Measurements from ENCODE around the gene TIGD6. TPM values are rescaled to one million over a fixed set of nuclear protein-coding genes. Genes with fewer than 3 reads are reported as not detected.

TIGD6 gene
- total RNA-seq (1 to 10 TPM; 2.9 to 3.2 (median 3.2) TPM), polyA plus RNA-seq (3.2 TPM)
- long read RNA-seq, donor 1, full-length matches to known transcripts: 8 of 11 reads
- long read RNA-seq, donor 1, partial matches to known transcripts: 0 of 11 reads
- long read RNA-seq, donor 1, other reads (novel, unspliced or antisense): 3 of 11 reads
- long read RNA-seq, donor 2, full-length matches to known transcripts: 4 of 4 reads
- long read RNA-seq, donor 2, partial matches to known transcripts: 0 of 4 reads
- long read RNA-seq, donor 2, other reads (novel, unspliced or antisense): 0 of 4 reads
- long read RNA-seq, donor 3, full-length matches to known transcripts: 17 of 17 reads
- long read RNA-seq, donor 3, partial matches to known transcripts: 0 of 17 reads
- long read RNA-seq, donor 3, other reads (novel, unspliced or antisense): 0 of 17 reads
- long read RNA-seq, donor 4, partial matches to known transcripts: 0 of 1 reads
- long read RNA-seq, donor 4, other reads (novel, unspliced or antisense): 1 of 1 reads

GRCh38 chr5:150000256-150000989 lies at the start of gene TIGD6, which contains the start of gene HMGXB3:
TSS of gene TIGD6 (minus strand) at chr5:150000654. CDS start at chr5:149996348, 4,306 bp downstream.
TSS of gene HMGXB3 (plus strand) at chr5:150000739. CDS start at chr5:150004853, 4,114 bp downstream.
- intact Hi-C loops (cut with DNase I): no loop called here

GRCh38 chr5:150046031-150046430 lies 45.6 kb upstream of the TIGD6 start:
- H3K4me1 ChIP-seq (ENCODE audit: control insufficient read depth, insufficient read depth, low read length): peaks cover 9% of the 10 kb centered on the region
- H3K9me3 ChIP-seq (ENCODE audit: control insufficient read depth, low read length): no peaks in the 10 kb centered on the region
- H3K27ac ChIP-seq (ENCODE audit: low read length): no peak overlapping the region

More at GRCh38 chr5:150000256-150000989, at the start of gene TIGD6, which contains the start of gene HMGXB3:
- ATAC-seq: peak; percentile 96 to 98
- peak; percentile 95 to 97 (median 96) for DNase-seq
- Histone ChIP-seq H3K4me1 (ENCODE audit: control insufficient read depth, insufficient read depth, low read length) (peaks cover 7% of the 10 kb centered on the region), H3K27me3 (ENCODE audit: control insufficient read depth, insufficient read depth) (no peaks in the 10 kb centered on the region), H3K27ac (ENCODE audit: low read length) (peak within 1 kb of the TSS; percentile 85), H3K4me3 (ENCODE audit: low read length) (peak within 1 kb of the TSS; percentile 88), H3K9me3 (ENCODE audit: control insufficient read depth, low read length) (no peaks in the 10 kb centered on the region)
- WGBS: under 1% methylated on average over 72 of the region's 72 CpGs

GRCh38 chr5:150045549-150045948 lies 45.1 kb upstream of the TIGD6 start:
- Histone ChIP-seq H3K9me3 (ENCODE audit: control insufficient read depth, low read length) (no peaks in the 10 kb centered on the region), H3K4me3 (ENCODE audit: low read length) (no peak overlapping the region), H3K27me3 (ENCODE audit: control insufficient read depth, insufficient read depth) (no peaks in the 10 kb centered on the region), H3K27ac (ENCODE audit: low read length) (no peak overlapping the region), H3K4me1 (ENCODE audit: control insufficient read depth, insufficient read depth, low read length) (peaks cover 9% of the 10 kb centered on the region)
- no peak for DNase-seq
- 83% methylated on average over 6 of the region's 6 CpGs for WGBS
- intact Hi-C loops (cut with DNase I): no loop called here
- no peak for ATAC-seq

More at GRCh38 chr5:150046031-150046430, 45.6 kb upstream of the TIGD6 start:
- Histone ChIP-seq H3K27me3 (ENCODE audit: control insufficient read depth, insufficient read depth) (no peaks in the 10 kb centered on the region), H3K4me3 (ENCODE audit: low read length) (no peak overlapping the region)
- 94% methylated on average over 6 of the region's 6 CpGs for WGBS
- ATAC-seq (no peak), DNase-seq (no peak)
- intact Hi-C loops (cut with DNase I): no loop called here

- WGBS: 48% methylated on average over 7 of the region's 7 CpGs
- ATAC-seq (peak; percentile 25 to 30), DNase-seq (no peak)
- intact Hi-C loops (cut with DNase I): no loop called here
- Histone ChIP-seq H3K27me3 (ENCODE audit: control insufficient read depth, insufficient read depth) (no peaks in the 10 kb centered on the region), H3K27ac (ENCODE audit: low read length) (no peak overlapping the region), H3K9me3 (ENCODE audit: control insufficient read depth, low read length) (no peaks in the 10 kb centered on the region), H3K4me1 (ENCODE audit: control insufficient read depth, insufficient read depth, low read length) (peaks cover 9% of the 10 kb centered on the region), H3K4me3 (ENCODE audit: low read length) (no peak overlapping the region)
These were observed 44.3 kb upstream of the TIGD6 start for GRCh38 chr5:150044712-150045111.

GRCh38 chr5:150044329-150044681 lies 43.9 kb upstream of the TIGD6 start:
- ATAC-seq (peak in 1 of 2 donors; percentile 39), DNase-seq (no peak)
- Histone ChIP-seq H3K27me3 (ENCODE audit: control insufficient read depth, insufficient read depth) (no peaks in the 10 kb centered on the region), H3K27ac (ENCODE audit: low read length) (no peak overlapping the region), H3K4me1 (ENCODE audit: control insufficient read depth, insufficient read depth, low read length) (peaks cover 9% of the 10 kb centered on the region), H3K4me3 (ENCODE audit: low read length) (no peak overlapping the region), H3K9me3 (ENCODE audit: control insufficient read depth, low read length) (no peaks in the 10 kb centered on the region)
- intact Hi-C loops (cut with DNase I): no loop called here

GRCh38 chr5:150043657-150044328 lies 43.3 kb upstream of the TIGD6 start:
- peaks cover 9% of the 10 kb centered on the region for H3K4me1 ChIP-seq (ENCODE audit: control insufficient read depth, insufficient read depth, low read length)
- peak; percentile 34 to 43 for ATAC-seq
- H3K27me3 ChIP-seq (ENCODE audit: control insufficient read depth, insufficient read depth): no peaks in the 10 kb centered on the region

GRCh38 chr5:150042459-150042858 lies 42.0 kb upstream of the TIGD6 start:
- H3K4me3 ChIP-seq (ENCODE audit: low read length): no peak overlapping the region
- no peak for DNase-seq
- 77% methylated on average over 3 of the region's 3 CpGs for WGBS
- intact Hi-C loops (cut with DNase I): no loop called here
- peak in 1 of 2 donors; percentile 20 for ATAC-seq
- H3K9me3 ChIP-seq (ENCODE audit: control insufficient read depth, low read length): no peaks in the 10 kb centered on the region
- no peaks in the 10 kb centered on the region for H3K27me3 ChIP-seq (ENCODE audit: control insufficient read depth, insufficient read depth)
- no peak overlapping the region for H3K27ac ChIP-seq (ENCODE audit: low read length)
- peaks cover 9% of the 10 kb centered on the region for H3K4me1 ChIP-seq (ENCODE audit: control insufficient read depth, insufficient read depth, low read length)

More at GRCh38 chr5:150043657-150044328, 43.3 kb upstream of the TIGD6 start:
- H3K9me3 ChIP-seq (ENCODE audit: control insufficient read depth, low read length): no peaks in the 10 kb centered on the region
- H3K27ac ChIP-seq (ENCODE audit: low read length): no peak overlapping the region
- intact Hi-C loops (cut with DNase I): no loop called here
- H3K4me3 ChIP-seq (ENCODE audit: low read length): no peak overlapping the region
- no peak for DNase-seq
- WGBS: 52% methylated on average over 4 of the region's 4 CpGs

GRCh38 chr5:150038547-150038946 lies 38.1 kb upstream of the TIGD6 start:
- intact Hi-C loops (cut with DNase I): loop anchor here in 1 of 4 donors (10.0 kb wide), 1 partner anchor 186 kb away; no protein-coding TSS in a partner anchor
- H3K27me3 ChIP-seq (ENCODE audit: control insufficient read depth, insufficient read depth): no peaks in the 10 kb centered on the region
- DNase-seq (no peak), ATAC-seq (no peak)
- H3K4me3 ChIP-seq (ENCODE audit: low read length): no peak overlapping the region
- H3K9me3 ChIP-seq (ENCODE audit: control insufficient read depth, low read length): no peaks in the 10 kb centered on the region
- 79% methylated on average over 2 of the region's 2 CpGs for WGBS
- H3K27ac ChIP-seq (ENCODE audit: low read length): no peak overlapping the region
- no peaks in the 10 kb centered on the region for H3K4me1 ChIP-seq (ENCODE audit: control insufficient read depth, insufficient read depth, low read length)

- WGBS: 43% methylated on average over 9 of the region's 9 CpGs
- Histone ChIP-seq H3K27ac (ENCODE audit: low read length) (no peak overlapping the region), H3K4me1 (ENCODE audit: control insufficient read depth, insufficient read depth, low read length) (no peaks in the 10 kb centered on the region), H3K27me3 (ENCODE audit: control insufficient read depth, insufficient read depth) (no peaks in the 10 kb centered on the region), H3K9me3 (ENCODE audit: control insufficient read depth, low read length) (no peaks in the 10 kb centered on the region), H3K4me3 (ENCODE audit: low read length) (no peak overlapping the region)
- intact Hi-C loops (cut with DNase I): loop anchor here in 1 of 4 donors (10.0 kb wide), 1 partner anchor 188 kb away; no protein-coding TSS in a partner anchor
- ATAC-seq (peak; percentile 87 to 88), DNase-seq (peak; percentile 64 to 69 (median 69))
These were observed 36.1 kb upstream of the TIGD6 start for GRCh38 chr5:150036513-150036912.

GRCh38 chr5:150035139-150035895 lies 34.9 kb upstream of the TIGD6 start:
- no peak for DNase-seq
- ATAC-seq: no peak
- Histone ChIP-seq H3K4me1 (ENCODE audit: control insufficient read depth, insufficient read depth, low read length) (no peaks in the 10 kb centered on the region), H3K27me3 (ENCODE audit: control insufficient read depth, insufficient read depth) (no peaks in the 10 kb centered on the region), H3K27ac (ENCODE audit: low read length) (no peak overlapping the region), H3K9me3 (ENCODE audit: control insufficient read depth, low read length) (no peaks in the 10 kb centered on the region), H3K4me3 (ENCODE audit: low read length) (no peak overlapping the region)
- intact Hi-C loops (cut with DNase I): loop anchor here in 1 of 4 donors (10.0 kb wide), 1 partner anchor 189 kb away; no protein-coding TSS in a partner anchor
- 83% methylated on average over 7 of the region's 7 CpGs for WGBS

Data from right cardiac atrium (tissue), 5 donors.